H9 (cell line): ENCODE data around the gene SLC13A5. TPM values are rescaled to one million over a fixed set of nuclear protein-coding genes. Genes with fewer than 3 reads are reported as not detected.

Experiments
- DNase-seq: peaks from one replicate; pipeline ENCODE4 v3.0.0-alpha.2; 2017
- H2AFZ ChIP-seq: one replicate; pipeline ENCODE4 v1.6.1; 2013; ENCODE audit warnings: mild to moderate bottlenecking, low read length, control low read depth, moderate library complexity
- H2AK5ac ChIP-seq: 2 replicates; pipeline ENCODE4 v1.6.1; 2013; ENCODE audit warnings: low read length, control low read depth, mixed read lengths; ENCODE audit not compliant: insufficient read length
- H2BK120ac ChIP-seq: one replicate; pipeline ENCODE4 v1.6.1; 2013; ENCODE audit warnings: low read depth, mild to moderate bottlenecking, low read length, control low read depth, inconsistent platforms; ENCODE audit not compliant: poor library complexity, severe bottlenecking
- H2BK12ac ChIP-seq: 2 replicates; pipeline ENCODE4 v1.6.1; 2013; ENCODE audit warnings: low read length, control low read depth, mixed read lengths, low read depth; ENCODE audit not compliant: insufficient read length
- H2BK15ac ChIP-seq: 2 replicates; pipeline ENCODE4 v1.6.1; 2013; ENCODE audit warnings: low read depth, low read length, control low read depth
- H2BK20ac ChIP-seq: one replicate; pipeline ENCODE4 v1.6.1; 2013; ENCODE audit warnings: low read depth, mild to moderate bottlenecking, low read length, control low read depth, inconsistent platforms; ENCODE audit not compliant: poor library complexity, severe bottlenecking
- H2BK5ac ChIP-seq: 2 replicates; pipeline ENCODE4 v1.6.1; 2013; ENCODE audit warnings: low read length, control low read depth, mixed read lengths; ENCODE audit not compliant: insufficient read length
- H3K14ac ChIP-seq: 2 replicates; pipeline ENCODE4 v1.6.1; 2013; ENCODE audit warnings: low read length, control low read depth; ENCODE audit not compliant: insufficient read depth
- H3K18ac ChIP-seq: 2 replicates; pipeline ENCODE4 v1.6.1; 2013; ENCODE audit warnings: low read depth, mild to moderate bottlenecking, mixed read lengths, low read length, control low read depth; ENCODE audit not compliant: insufficient read length
- H3K23ac ChIP-seq: 2 replicates; pipeline ENCODE4 v1.6.1; 2013; ENCODE audit warnings: low read length, control low read depth, mixed read lengths, low read depth; ENCODE audit not compliant: insufficient read length
- H3K23me2 ChIP-seq: 2 replicates; pipeline ENCODE4 v1.6.1; 2013; ENCODE audit warnings: low read depth, mild to moderate bottlenecking, mixed read lengths, low read length, control low read depth; ENCODE audit not compliant: insufficient read length, poor library complexity, severe bottlenecking
- H3K27ac ChIP-seq: 2 replicates; pipeline ENCODE4 v1.5.1; 2013; ENCODE audit warnings: low read length, control low read depth, mixed read lengths, low read depth; ENCODE audit not compliant: insufficient read length
- H3K27me3 ChIP-seq: 2 replicates; pipeline ENCODE4 v1.6.1; 2013; ENCODE audit warnings: low read length, control low read depth, inconsistent platforms; ENCODE audit not compliant: insufficient read depth
- H3K4ac ChIP-seq: 2 replicates; pipeline ENCODE4 v1.6.1; 2013; ENCODE audit warnings: low read depth, mild to moderate bottlenecking, control low read depth, inconsistent platforms, low read length, moderate library complexity
- H3K4me1 ChIP-seq: 2 replicates; pipeline ENCODE4 v1.6.1; 2013; ENCODE audit warnings: low read length, control low read depth, inconsistent platforms; ENCODE audit not compliant: insufficient read depth
- H3K4me2 ChIP-seq: 2 replicates; pipeline ENCODE4 v1.6.1; 2013; ENCODE audit warnings: low read length, control low read depth, mixed read lengths; ENCODE audit not compliant: insufficient read length, insufficient read depth
- H3K56ac ChIP-seq: 2 replicates; pipeline ENCODE4 v1.6.1; 2013; ENCODE audit warnings: low read depth, mild to moderate bottlenecking, mixed read lengths, low read length, control low read depth; ENCODE audit not compliant: insufficient read length
- H3K79me1 ChIP-seq: 2 replicates; pipeline ENCODE4 v1.6.1; 2013; ENCODE audit warnings: low read depth, mild to moderate bottlenecking, moderate library complexity, low read length, control low read depth, inconsistent platforms; ENCODE audit not compliant: insufficient read depth, poor library complexity, severe bottlenecking
- H3K79me2 ChIP-seq: 2 replicates; pipeline ENCODE4 v1.6.1; 2013; ENCODE audit warnings: low read length, control low read depth, inconsistent platforms; ENCODE audit not compliant: insufficient read depth
- H3K9ac ChIP-seq: 2 replicates; pipeline ENCODE4 v1.6.1; 2013; ENCODE audit warnings: low read length, control low read depth, mixed read lengths; ENCODE audit not compliant: insufficient read length; ENCODE audit errors: extremely low read depth
- H3K9me3 ChIP-seq: one replicate; pipeline ENCODE4 v1.6.1; 2013; ENCODE audit warnings: low read depth, low read length, inconsistent platforms; ENCODE audit not compliant: control insufficient read depth
- H3T11ph ChIP-seq: one replicate; pipeline ENCODE4 v1.6.1; 2013; ENCODE audit warnings: mild to moderate bottlenecking, low read length, control low read depth, inconsistent platforms
- H4K20me1 ChIP-seq: one replicate; pipeline ENCODE4 v1.6.1; 2013; ENCODE audit not compliant: control insufficient read depth, insufficient read length, insufficient read depth
- H4K5ac ChIP-seq: 2 replicates; pipeline ENCODE4 v1.6.1; 2013; ENCODE audit warnings: low read depth, mild to moderate bottlenecking, mixed read lengths, low read length, control low read depth; ENCODE audit not compliant: insufficient read length
- H4K8ac ChIP-seq: replicated peaks from 2 replicates; pipeline ENCODE4 v1.6.1; 2013; ENCODE audit warnings: low read length, control low read depth, mixed read lengths, low read depth; ENCODE audit not compliant: insufficient read length
- H4K91ac ChIP-seq: 2 replicates; pipeline ENCODE4 v1.6.1; 2013; ENCODE audit warnings: low read depth, mild to moderate bottlenecking, moderate library complexity, mixed read lengths, low read length, control low read depth; ENCODE audit not compliant: insufficient read length
- H3K27ac Mint-ChIP-seq, 3 experiments: 2 replicates in 2 of 3; 3 replicates in 1 of 3; pipeline ENCODE4 v1.8.0; 2020 to 2021; ENCODE audit warnings: mixed read lengths in 3 of 3, mild to moderate bottlenecking in 1 of 3, moderate library complexity in 1 of 3
- H3K27me3 Mint-ChIP-seq: 2 replicates; pipeline ENCODE4 v1.8.0; 2021; ENCODE audit warnings: low read depth, mild to moderate bottlenecking, moderate library complexity, mixed read lengths
- H3K36me3 Mint-ChIP-seq, 3 experiments: 2 replicates in 2 of 3; 3 replicates in 1 of 3; pipeline ENCODE4 v1.8.0; 2020 to 2021; ENCODE audit warnings: low read depth in 3 of 3, mixed read lengths in 3 of 3; ENCODE audit not compliant: insufficient read depth in 1 of 3
- H3K4me1 Mint-ChIP-seq, 2 experiments: 2 replicates each; pipeline ENCODE4 v1.8.0; 2020; ENCODE audit warnings: mixed read lengths in 2 of 2
- H3K4me3 Mint-ChIP-seq, 2 experiments: 2 replicates in 1 of 2; 3 replicates in 1 of 2; pipeline ENCODE4 v1.8.0; 2020 to 2021; ENCODE audit warnings: mild to moderate bottlenecking in 2 of 2, mixed read lengths in 2 of 2, moderate library complexity in 1 of 2
- H3K9me3 Mint-ChIP-seq, 2 experiments: 2 replicates in 1 of 2; 3 replicates in 1 of 2; pipeline ENCODE4 v1.8.0; 2020; ENCODE audit warnings: mild to moderate bottlenecking in 2 of 2, mixed read lengths in 2 of 2, moderate library complexity in 1 of 2
- WGBS: extraction: QIAGEN DNeasy Blood & Tissue Kit; methylation state at CpG from one replicate; pipeline ENCODE4 v1.1.7; 2013; ENCODE audit warnings: missing lambda C conversion rate, low lambda C conversion rate, mixed read lengths; ENCODE audit not compliant: insufficient read length; ENCODE audit errors: extremely low coverage; 5-methylcytosine and 5-hydroxymethylcytosine counted together
- total RNA-seq: library from RNA; stranded (reverse); gene quantifications from 2 replicates; pipeline ENCODE4 v1.2.1, GENCODE V29; 2021
- TF ChIP-seq, protein P1 (sequence below): fragments of 200-600 bp; sonication (generic); conservative IDR thresholded peaks from 3 replicates; pipeline ENCODE4 v1.8.0; 2021; ENCODE audit warnings: antibody characterized with exemption, mild to moderate bottlenecking

Gene SLC13A5
- total RNA-seq, 1 experiment from 2014 or later = 1.6 TPM

DNA sequence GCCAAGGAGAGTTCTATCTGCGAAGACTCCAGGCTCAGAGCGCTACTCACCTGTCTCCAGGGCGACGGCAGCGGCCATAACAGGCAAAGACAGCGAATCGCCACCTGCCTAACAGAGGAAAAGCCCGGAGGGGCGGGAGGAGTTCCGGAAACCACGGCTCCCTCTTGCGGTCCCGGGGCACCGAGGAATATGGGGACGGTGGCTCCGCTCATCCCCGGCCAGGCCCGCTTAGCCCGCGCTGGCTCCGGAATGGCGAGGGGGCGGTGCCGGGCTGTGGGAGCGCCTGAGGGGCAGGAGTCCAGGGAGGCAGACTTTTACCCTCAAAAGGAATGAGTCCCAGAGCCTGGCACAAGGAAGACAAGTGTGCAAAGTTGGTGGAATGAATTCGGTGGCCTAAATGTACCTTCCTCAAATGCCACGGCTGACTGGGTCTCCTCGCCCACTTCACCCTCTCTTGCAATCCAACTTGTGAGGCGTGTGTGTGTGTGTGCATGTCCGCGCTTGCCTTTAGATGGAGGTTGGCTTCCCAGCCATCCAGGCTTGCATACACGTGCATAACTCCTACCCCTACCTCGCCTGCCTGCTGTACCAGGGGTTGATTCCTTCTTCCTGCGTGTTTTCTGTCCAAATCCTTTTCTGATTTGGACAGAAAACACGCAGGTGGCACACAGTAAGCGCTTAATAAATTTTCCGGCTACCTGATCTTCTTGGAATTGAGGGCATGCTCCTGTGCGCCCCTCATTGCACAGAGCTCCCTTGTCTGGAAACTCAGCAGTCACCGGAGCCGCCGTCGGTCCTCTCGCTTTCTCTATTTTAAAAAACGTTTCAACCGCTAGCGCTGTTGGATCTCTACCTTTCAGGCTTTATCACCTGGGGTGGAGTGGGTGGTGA, 58.1 kb downstream of the SLC13A5 start:
- no peak overlapping the region for H2AK5ac ChIP-seq
- H3K56ac ChIP-seq = no peak overlapping the region
- no peak overlapping the region for H3K14ac ChIP-seq
- H3K9me3 Mint-ChIP-seq = no peaks in the 10 kb centered on the region; a peak in 2 of 5 replicates
- no peak overlapping the region for H4K91ac ChIP-seq
- no peak overlapping the region for H2BK20ac ChIP-seq
- H3K23me2 ChIP-seq = peaks cover 14% of the 10 kb centered on the region
- no peaks in the 10 kb centered on the region for H4K20me1 ChIP-seq
- peaks cover 4% of the 10 kb centered on the region for H3K4me1 ChIP-seq
- H3T11ph ChIP-seq = no peak overlapping the region
- no peak overlapping the region for H2BK120ac ChIP-seq
- no peaks in the 10 kb centered on the region for H3K79me1 ChIP-seq
- H2BK15ac ChIP-seq = no peak overlapping the region
- no peak overlapping the region for H3K4ac ChIP-seq
- H2BK12ac ChIP-seq = no peak overlapping the region
- H3K27ac Mint-ChIP-seq = no peak overlapping the region
- peaks cover 72% of the 10 kb centered on the region for H3K27me3 Mint-ChIP-seq
- H4K5ac ChIP-seq = no peak overlapping the region
- H4K8ac ChIP-seq = no peak overlapping the region
- no peak overlapping the region for H2AFZ ChIP-seq
- H3K4me3 Mint-ChIP-seq = peak overlapping the region; percentile 69 to 83
- peak overlapping the region; percentile 81 for H3K4me2 ChIP-seq
- H3K9ac ChIP-seq = no peak overlapping the region
- H3K36me3 Mint-ChIP-seq = peaks cover 1 to 2% (median 1%) of the 10 kb centered on the region in 3 experiments; a peak in 4 of 7 replicates
- WGBS = no CpG with 5 or more reads among the region's 46 CpGs
- H3K18ac ChIP-seq = no peak overlapping the region
- H3K23ac ChIP-seq = no peak overlapping the region
- TF ChIP-seq, protein P1, sequence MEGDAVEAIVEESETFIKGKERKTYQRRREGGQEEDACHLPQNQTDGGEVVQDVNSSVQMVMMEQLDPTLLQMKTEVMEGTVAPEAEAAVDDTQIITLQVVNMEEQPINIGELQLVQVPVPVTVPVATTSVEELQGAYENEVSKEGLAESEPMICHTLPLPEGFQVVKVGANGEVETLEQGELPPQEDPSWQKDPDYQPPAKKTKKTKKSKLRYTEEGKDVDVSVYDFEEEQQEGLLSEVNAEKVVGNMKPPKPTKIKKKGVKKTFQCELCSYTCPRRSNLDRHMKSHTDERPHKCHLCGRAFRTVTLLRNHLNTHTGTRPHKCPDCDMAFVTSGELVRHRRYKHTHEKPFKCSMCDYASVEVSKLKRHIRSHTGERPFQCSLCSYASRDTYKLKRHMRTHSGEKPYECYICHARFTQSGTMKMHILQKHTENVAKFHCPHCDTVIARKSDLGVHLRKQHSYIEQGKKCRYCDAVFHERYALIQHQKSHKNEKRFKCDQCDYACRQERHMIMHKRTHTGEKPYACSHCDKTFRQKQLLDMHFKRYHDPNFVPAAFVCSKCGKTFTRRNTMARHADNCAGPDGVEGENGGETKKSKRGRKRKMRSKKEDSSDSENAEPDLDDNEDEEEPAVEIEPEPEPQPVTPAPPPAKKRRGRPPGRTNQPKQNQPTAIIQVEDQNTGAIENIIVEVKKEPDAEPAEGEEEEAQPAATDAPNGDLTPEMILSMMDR = no peak
- H3K4me1 Mint-ChIP-seq = peaks cover 38 to 42% of the 10 kb centered on the region in 2 experiments
- H2BK5ac ChIP-seq = no peak overlapping the region
- no peaks in the 10 kb centered on the region for H3K9me3 ChIP-seq
- no peak overlapping the region for H3K27ac ChIP-seq
- no peaks in the 10 kb centered on the region; the same call in 1 of the 2 replicates for H3K79me2 ChIP-seq
- H3K27me3 ChIP-seq = peaks cover 16% of the 10 kb centered on the region; the same call in 1 of the 2 replicates
- DNase-seq = peak; percentile 84
